Progenitor cell of endocrine pancreas (in vitro differentiated cells): ENCODE data around the gene OLFML3. TPM values are rescaled to one million over a fixed set of nuclear protein-coding genes. Genes with fewer than 3 reads are reported as not detected.

Experiments used
- DNase-seq: peaks from one replicate; pipeline ENCODE4 v3.0.0; 2021; ENCODE audit warnings: low spot score; ENCODE audit not compliant: unreplicated experiment
- H3K27ac Mint-ChIP-seq: 2 replicates; pipeline ENCODE4 v1.8.0; 2021; ENCODE audit warnings: mild to moderate bottlenecking, moderate library complexity, mixed read lengths
- H3K27me3 Mint-ChIP-seq: 2 replicates; pipeline ENCODE4 v1.8.0; 2021; ENCODE audit warnings: mixed read lengths
- H3K36me3 Mint-ChIP-seq: 2 replicates; pipeline ENCODE4 v1.8.0; 2022; ENCODE audit warnings: mixed read lengths; ENCODE audit not compliant: insufficient read depth
- H3K4me1 Mint-ChIP-seq: 2 replicates; pipeline ENCODE4 v1.8.0; 2021; ENCODE audit warnings: low read depth, mixed read lengths
- H3K4me3 Mint-ChIP-seq: 2 replicates; pipeline ENCODE4 v1.8.0; 2021; ENCODE audit warnings: low read depth, mild to moderate bottlenecking, moderate library complexity, mixed read lengths
- H3K9me3 Mint-ChIP-seq: 2 replicates; pipeline ENCODE4 v1.8.0; 2021; ENCODE audit warnings: low read depth, mixed read lengths
- CTCF ChIP-seq: fragments of 200-600 bp; sonication (generic); IDR thresholded peaks from one replicate; pipeline ENCODE4 v1.5.0; 2021; ENCODE audit warnings: antibody characterized with exemption, mild to moderate bottlenecking; ENCODE audit not compliant: unreplicated experiment
- total RNA-seq: library from RNA; stranded (reverse); gene quantifications from 2 replicates; pipeline ENCODE4 v1.2.1, GENCODE V29; 2021

Gene OLFML3
- total RNA-seq, 1 donor from 2014 or later: 12.9 TPM

- Mint-ChIP-seq H3K27me3 (no peaks in the 10 kb centered on the region), H3K36me3 (peaks cover 56% of the 10 kb centered on the region), H3K4me1 (no peaks in the 10 kb centered on the region), H3K9me3 (peaks cover 4% of the 10 kb centered on the region), H3K4me3 (no peak overlapping the region), H3K27ac (no peak overlapping the region)
- TF ChIP-seq CTCF: no peak
- DNase-seq: no peak
These were observed 13.4 kb upstream of the OLFML3 start for GRCh38 chr1:113965703-113966412.

GRCh38 chr1:113972954-113973353 lies 6.3 kb upstream of the OLFML3 start:
- DNase-seq: no peak
- Mint-ChIP-seq H3K4me3 (no peak overlapping the region), H3K27me3 (no peaks in the 10 kb centered on the region), H3K9me3 (no peaks in the 10 kb centered on the region), H3K36me3 (peaks cover 30% of the 10 kb centered on the region), H3K27ac (peak overlapping the region; percentile 27), H3K4me1 (no peaks in the 10 kb centered on the region)
- TF ChIP-seq CTCF: no peak

- no peaks in the 10 kb centered on the region for H3K9me3 Mint-ChIP-seq
- no peak for TF ChIP-seq CTCF
- no peak overlapping the region for H3K4me3 Mint-ChIP-seq
- H3K27ac Mint-ChIP-seq: no peak overlapping the region
- peaks cover 11% of the 10 kb centered on the region for H3K36me3 Mint-ChIP-seq
- H3K4me1 Mint-ChIP-seq: peaks cover 16% of the 10 kb centered on the region
- DNase-seq: no peak
- no peaks in the 10 kb centered on the region for H3K27me3 Mint-ChIP-seq
These were observed 3.9 kb upstream of the OLFML3 start for GRCh38 chr1:113975211-113975895.

- H3K27ac Mint-ChIP-seq: peak overlapping the region; percentile 89
- no peak for DNase-seq
- peaks cover 19% of the 10 kb centered on the region for H3K4me1 Mint-ChIP-seq
- TF ChIP-seq CTCF: peak; percentile 58
- H3K9me3 Mint-ChIP-seq: no peaks in the 10 kb centered on the region
- H3K27me3 Mint-ChIP-seq: peaks cover 3% of the 10 kb centered on the region
- peaks cover 8% of the 10 kb centered on the region for H3K36me3 Mint-ChIP-seq
- H3K4me3 Mint-ChIP-seq: no peak overlapping the region
These were observed 2.5 kb upstream of the OLFML3 start for GRCh38 chr1:113976609-113977278.

- no peak overlapping the region for H3K27ac Mint-ChIP-seq
- no peak overlapping the region for H3K4me3 Mint-ChIP-seq
- H3K27me3 Mint-ChIP-seq: peaks cover 3% of the 10 kb centered on the region
- H3K9me3 Mint-ChIP-seq: no peaks in the 10 kb centered on the region
- peaks cover 24% of the 10 kb centered on the region for H3K4me1 Mint-ChIP-seq
- no peak for DNase-seq
- TF ChIP-seq CTCF: no peak
- peaks cover 4% of the 10 kb centered on the region for H3K36me3 Mint-ChIP-seq
These were observed 1.4 kb upstream of the OLFML3 start for GRCh38 chr1:113977906-113978305.
